HG03457 (cell line): ENCODE data around the gene RPL12.

Experiments
- ATAC-seq: cut with Tn5 transposase; IDR thresholded peaks from one replicate; pipeline ENCODE4 v1.9.1; 2021; ENCODE audit warnings: moderate number of reproducible peaks; ENCODE audit not compliant: unreplicated experiment

Gene RPL12

GRCh38 chr9:127405344-127406125, 45.7 kb downstream of the RPL12 start:
- ATAC-seq = no peak

- no peak for ATAC-seq
These were observed 46.6 kb downstream of the RPL12 start for GRCh38 chr9:127404631-127405030.

GRCh38 chr9:127403507-127404192, 47.6 kb downstream of the RPL12 start:
- no peak for ATAC-seq

- ATAC-seq = no peak
These were observed 48.7 kb downstream of the RPL12 start for GRCh38 chr9:127402401-127403090.

GRCh38 chr9:127399736-127400269, 51.4 kb downstream of the RPL12 start:
- ATAC-seq = no peak

GRCh38 chr9:127398715-127399400, 52.3 kb downstream of the RPL12 start:
- no peak for ATAC-seq

- ATAC-seq = no peak
These were observed 52.9 kb downstream of the RPL12 start for GRCh38 chr9:127398275-127398647.
